GM18870 (cell line): ENCODE data around the gene PRPF8.
A peak's percentile ranks its signal among the peaks of the same experiment; 100 is the strongest.
"Not testable (repeated sequence)": the region's sequence is repeated elsewhere in the genome, so short reads cannot be mapped to it uniquely, and the experiment has no call there.

Experiments
- ATAC-seq: cut with Tn5 transposase; IDR thresholded peaks from one replicate; pipeline ENCODE4 v1.9.1; 2021; ENCODE audit warnings: moderate library complexity; ENCODE audit not compliant: unreplicated experiment

The PRPF8 gene

GRCh38 chr17:1684378-1685189, at the start of gene PRPF8:
PRPF8 (minus strand) TSS chr17:1684867; CDS start chr17:1684571, 296 bp downstream.
- peak; percentile 92 for ATAC-seq

GRCh38 chr17:1733759-1734158, 49.1 kb upstream of the PRPF8 start:
- ATAC-seq, result no peak

DNA sequence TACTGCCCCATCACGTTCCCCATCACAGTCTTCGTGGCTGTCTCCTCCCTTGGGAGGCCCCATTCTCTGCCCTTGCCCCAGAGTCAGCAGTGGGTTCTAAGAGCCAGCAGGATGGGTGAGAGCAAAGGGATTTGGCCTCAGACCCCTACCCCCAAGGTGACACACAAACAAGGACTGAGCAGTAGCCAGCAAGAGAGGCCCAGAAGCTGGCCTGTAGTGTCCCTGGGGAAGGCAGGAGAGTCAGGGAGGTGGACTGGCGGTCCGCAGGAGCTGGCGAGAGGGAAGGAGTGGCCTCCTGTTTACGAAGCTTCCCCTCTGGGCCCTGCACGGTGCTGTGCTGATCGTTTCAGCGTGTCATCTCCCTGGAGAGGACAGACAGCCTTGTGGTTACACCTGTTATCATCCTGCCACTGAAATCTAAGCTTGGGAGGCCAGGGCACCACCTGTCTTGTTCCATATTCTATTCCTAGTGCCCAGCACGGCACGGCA, 48.2 kb upstream of the PRPF8 start:
- no peak for ATAC-seq

- no peak for ATAC-seq
Observed at GRCh38 chr17:1732241-1732832, 47.7 kb upstream of the PRPF8 start.

GRCh38 chr17:1731194-1731506, 46.5 kb upstream of the PRPF8 start:
- ATAC-seq, result no peak

DNA sequence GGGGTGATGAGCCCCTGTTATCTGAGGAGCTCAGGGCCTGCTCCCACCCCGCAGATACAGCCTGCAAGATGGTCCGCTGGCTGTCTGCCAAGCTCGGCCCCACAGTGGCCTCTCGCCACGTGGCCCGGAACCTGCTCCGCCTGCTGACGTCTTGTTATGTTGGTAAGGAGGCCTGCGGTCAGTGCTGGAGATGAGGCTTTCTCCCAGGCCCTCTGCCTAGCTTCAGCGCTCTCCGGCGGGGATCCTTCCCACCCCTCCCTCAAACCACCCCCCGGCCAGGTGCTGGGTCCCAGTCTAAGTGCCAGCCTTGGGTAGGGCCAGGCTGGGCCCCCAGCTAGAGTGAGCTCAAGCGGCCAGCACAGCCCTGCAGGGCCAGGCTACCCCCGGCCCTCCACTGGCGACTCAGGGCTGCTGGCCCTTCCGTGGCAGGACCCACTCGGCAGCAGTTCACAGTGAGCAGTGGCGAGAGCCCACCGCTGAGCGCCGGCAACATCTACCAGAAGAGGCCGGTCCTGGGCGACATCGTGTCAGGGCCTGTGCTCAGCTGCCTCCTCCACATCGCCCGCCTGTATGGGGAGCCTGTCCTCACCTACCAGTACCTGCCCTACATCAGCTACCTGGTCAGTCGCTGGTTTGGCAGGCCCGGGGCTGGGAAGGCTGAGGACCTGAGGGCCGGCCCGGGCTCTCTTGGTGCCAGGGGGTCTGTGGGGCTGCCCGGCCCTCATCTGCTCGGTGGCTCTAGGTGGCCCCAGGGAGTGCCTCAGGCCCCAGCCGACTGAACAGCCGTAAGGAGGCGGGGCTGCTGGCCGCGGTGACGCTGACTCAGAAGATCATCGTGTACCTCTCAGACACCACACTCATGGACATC, 45.9 kb upstream of the PRPF8 start:
- no peak for ATAC-seq

GRCh38 chr17:1729966-1730325, 45.3 kb upstream of the PRPF8 start:
- ATAC-seq, result no peak

DNA sequence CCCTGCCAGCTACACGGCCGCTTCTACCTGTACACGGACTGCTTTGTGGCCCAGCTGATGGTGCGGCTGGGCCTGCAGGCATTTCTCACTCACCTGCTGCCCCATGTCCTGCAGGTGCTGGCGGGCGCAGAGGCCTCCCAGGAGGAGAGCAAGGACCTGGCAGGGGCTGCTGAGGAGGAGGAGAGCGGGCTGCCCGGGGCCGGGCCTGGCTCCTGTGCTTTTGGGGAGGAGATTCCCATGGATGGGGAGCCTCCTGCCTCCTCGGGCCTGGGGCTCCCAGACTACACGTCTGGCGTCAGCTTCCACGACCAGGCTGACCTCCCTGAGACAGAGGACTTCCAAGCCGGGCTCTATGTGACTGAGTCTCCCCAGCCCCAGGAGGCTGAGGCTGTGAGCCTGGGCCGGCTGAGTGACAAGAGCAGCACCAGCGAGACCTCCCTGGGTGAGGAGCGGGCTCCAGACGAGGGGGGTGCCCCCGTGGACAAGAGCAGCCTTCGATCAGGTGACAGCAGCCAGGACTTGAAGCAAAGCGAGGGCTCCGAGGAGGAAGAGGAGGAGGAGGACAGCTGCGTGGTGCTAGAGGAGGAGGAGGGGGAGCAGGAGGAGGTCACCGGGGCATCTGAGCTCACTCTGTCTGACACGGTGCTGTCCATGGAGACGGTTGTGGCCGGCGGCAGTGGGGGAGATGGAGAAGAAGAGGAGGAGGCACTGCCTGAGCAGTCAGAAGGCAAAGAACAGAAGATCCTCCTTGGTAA, 43.4 kb upstream of the PRPF8 start:
- ATAC-seq, result no peak

GRCh38 chr17:1727258-1727789, 42.7 kb upstream of the PRPF8 start:
- ATAC-seq, result no peak

DNA sequence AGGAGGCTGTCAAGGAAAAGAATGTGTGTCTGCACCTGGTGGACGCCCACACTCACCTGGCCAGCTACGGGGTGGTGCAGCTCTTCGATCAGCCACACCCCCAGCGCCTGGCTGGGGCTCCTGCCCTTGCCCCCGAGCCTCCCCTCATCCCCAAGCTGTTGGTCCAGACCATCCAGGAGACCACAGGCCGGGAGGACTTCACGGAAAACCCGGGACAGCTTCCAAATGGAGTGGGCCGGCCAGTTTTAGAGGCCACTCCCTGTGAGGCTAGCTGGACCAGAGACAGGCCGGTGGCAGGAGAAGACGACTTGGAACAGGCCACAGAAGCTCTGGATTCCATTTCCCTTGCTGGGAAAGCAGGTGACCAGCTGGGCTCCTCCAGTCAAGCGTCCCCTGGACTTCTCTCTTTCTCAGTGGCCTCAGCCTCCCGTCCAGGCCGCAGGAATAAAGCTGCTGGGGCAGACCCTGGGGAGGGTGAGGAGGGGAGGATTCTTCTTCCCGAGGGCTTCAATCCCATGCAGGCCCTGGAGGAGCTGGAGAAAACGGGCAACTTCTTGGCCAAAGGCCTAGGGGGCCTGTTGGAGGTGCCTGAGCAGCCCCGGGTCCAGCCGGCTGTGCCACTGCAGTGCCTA, 42.1 kb upstream of the PRPF8 start:
- ATAC-seq, result no peak

- no peak for ATAC-seq
Observed at GRCh38 chr17:1725642-1726511, 41.2 kb upstream of the PRPF8 start.

- no peak for ATAC-seq
Observed at GRCh38 chr17:1724869-1725641, 40.4 kb upstream of the PRPF8 start.

- no peak for ATAC-seq
Observed at GRCh38 chr17:1724351-1724868, 39.7 kb upstream of the PRPF8 start, which contains the start of gene WDR81. WDR81 (plus strand) TSS chr17:1724704; CDS start chr17:1724960, 256 bp downstream.

GRCh38 chr17:1722022-1722421, 37.4 kb upstream of the PRPF8 start:
- not testable (repeated sequence) for ATAC-seq

GRCh38 chr17:1720856-1721386, 36.3 kb upstream of the PRPF8 start:
- ATAC-seq, result no peak

GRCh38 chr17:1718362-1719165, 33.9 kb upstream of the PRPF8 start:
- no peak for ATAC-seq
